Measurements from ENCODE around the gene SRCAP.
A peak's percentile ranks its signal among the peaks of the same experiment; 100 is the strongest.

Gene SRCAP

DNA sequence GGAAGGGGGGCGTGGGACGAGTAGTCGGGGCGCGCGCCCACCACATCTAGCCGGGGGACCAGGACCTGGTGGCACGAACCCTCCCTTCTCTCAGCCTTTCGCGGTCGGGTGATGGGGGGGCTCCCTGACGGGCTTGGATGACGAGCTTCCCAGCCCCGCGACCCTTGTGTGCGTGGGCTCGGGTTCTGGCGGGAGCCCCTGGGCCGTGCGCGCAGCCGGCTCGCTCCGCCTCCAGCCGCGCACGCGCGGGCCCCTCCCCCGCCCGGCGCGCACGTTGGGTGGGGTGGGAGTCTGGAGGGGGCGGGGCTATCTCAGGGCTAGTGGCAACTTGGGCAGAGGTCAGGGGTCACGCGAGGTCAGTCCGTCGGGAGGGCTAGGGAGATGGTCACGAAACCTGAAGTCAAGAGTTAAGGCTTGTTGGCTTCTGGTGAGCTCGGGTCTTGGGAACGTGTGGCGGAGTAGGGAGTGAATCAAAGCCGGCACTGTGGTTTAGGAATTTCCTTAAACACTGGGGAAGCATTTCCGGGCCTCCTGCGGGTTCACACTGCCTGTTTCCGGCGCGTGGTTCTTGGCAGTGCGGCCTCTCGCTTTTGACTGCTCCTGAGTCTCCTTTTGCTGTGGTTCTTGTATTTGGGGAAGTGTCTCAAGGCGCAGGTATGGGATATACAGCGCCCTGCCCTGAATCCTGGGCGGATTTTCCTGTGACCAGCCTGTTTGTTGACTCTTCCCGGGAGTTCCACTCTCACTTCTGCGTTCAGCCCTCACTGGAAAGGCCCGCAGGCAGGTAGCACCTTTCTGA is at the start of gene SRCAP:
SRCAP (plus strand) TSS at position 356 of the 799 bp plus-strand sequence. CDS start 1,654 bp downstream, outside the sequence.
- DNase-seq (ENCODE audit: low spot score) = peak; percentile 88
- ATAC-seq (ENCODE audit: low read depth) = peak; percentile 40
- Histone ChIP-seq H3K27me3 (ENCODE audit: insufficient read depth, poor library complexity, severe bottlenecking) (no peaks in the 10 kb centered on the region), H3K36me3 (ENCODE audit: low read depth) (peaks cover 43% of the 10 kb centered on the region), H3K27ac (ENCODE audit: poor library complexity, severe bottlenecking) (peak within 1 kb of the TSS; percentile 88), H3K4me3 (ENCODE audit: severe bottlenecking) (peak within 1 kb of the TSS; percentile 83), H3K4me1 (ENCODE audit: insufficient read depth, poor library complexity, severe bottlenecking) (no peaks in the 10 kb centered on the region), H3K9me3 (ENCODE audit: severe bottlenecking) (no peaks in the 10 kb centered on the region)
- TF ChIP-seq, protein P1, sequence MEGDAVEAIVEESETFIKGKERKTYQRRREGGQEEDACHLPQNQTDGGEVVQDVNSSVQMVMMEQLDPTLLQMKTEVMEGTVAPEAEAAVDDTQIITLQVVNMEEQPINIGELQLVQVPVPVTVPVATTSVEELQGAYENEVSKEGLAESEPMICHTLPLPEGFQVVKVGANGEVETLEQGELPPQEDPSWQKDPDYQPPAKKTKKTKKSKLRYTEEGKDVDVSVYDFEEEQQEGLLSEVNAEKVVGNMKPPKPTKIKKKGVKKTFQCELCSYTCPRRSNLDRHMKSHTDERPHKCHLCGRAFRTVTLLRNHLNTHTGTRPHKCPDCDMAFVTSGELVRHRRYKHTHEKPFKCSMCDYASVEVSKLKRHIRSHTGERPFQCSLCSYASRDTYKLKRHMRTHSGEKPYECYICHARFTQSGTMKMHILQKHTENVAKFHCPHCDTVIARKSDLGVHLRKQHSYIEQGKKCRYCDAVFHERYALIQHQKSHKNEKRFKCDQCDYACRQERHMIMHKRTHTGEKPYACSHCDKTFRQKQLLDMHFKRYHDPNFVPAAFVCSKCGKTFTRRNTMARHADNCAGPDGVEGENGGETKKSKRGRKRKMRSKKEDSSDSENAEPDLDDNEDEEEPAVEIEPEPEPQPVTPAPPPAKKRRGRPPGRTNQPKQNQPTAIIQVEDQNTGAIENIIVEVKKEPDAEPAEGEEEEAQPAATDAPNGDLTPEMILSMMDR (IDR thresholded peaks at IDR 0.05; ENCODE audit: poor library complexity, severe bottlenecking) = no peak

DNA sequence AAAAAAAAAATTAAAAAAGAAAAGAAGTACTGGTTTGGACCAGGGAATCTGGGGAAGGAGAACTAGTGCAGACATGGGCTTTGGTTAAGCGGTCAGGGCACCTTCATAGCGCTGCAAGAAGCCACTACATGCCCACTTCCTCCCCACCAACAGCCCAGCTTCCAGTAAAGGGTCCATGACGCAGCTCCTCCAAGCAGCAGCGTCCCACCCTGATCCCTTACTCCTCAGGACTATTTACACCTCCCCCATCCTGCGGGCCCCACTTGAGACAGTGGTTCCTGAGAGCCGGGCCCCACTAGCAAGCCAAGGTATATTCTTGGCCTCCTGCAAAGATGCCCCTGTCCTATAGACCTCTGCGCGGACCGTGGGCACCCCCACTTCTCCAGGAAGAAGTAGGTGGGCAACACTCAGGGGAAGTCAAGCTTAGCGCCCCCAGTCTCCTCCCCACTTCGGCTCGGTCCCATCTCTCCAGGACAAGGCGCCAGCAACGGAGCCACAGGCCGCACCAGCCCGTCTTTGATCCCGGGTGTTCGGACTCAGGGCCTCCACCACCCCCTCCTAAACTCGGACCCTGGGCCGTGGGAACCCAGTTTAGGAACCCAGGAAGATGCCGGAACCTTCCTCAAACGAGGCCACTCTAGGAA is 49.1 kb upstream of the SRCAP start:
- TF ChIP-seq, protein P1 (IDR thresholded peaks at IDR 0.05; ENCODE audit: poor library complexity, severe bottlenecking) = no peak
- H3K27ac ChIP-seq (ENCODE audit: poor library complexity, severe bottlenecking) = peak overlapping the region; percentile 62
- H3K9me3 ChIP-seq (ENCODE audit: severe bottlenecking) = no peaks in the 10 kb centered on the region
- peaks cover 12% of the 10 kb centered on the region for H3K36me3 ChIP-seq (ENCODE audit: low read depth)
- ATAC-seq (ENCODE audit: low read depth) (no peak), DNase-seq (ENCODE audit: low spot score) (no peak)
- peaks cover 6% of the 10 kb centered on the region for H3K4me1 ChIP-seq (ENCODE audit: insufficient read depth, poor library complexity, severe bottlenecking)
- H3K27me3 ChIP-seq (ENCODE audit: insufficient read depth, poor library complexity, severe bottlenecking) = no peaks in the 10 kb centered on the region
- H3K4me3 ChIP-seq (ENCODE audit: severe bottlenecking) = peak overlapping the region; percentile 83

DNA sequence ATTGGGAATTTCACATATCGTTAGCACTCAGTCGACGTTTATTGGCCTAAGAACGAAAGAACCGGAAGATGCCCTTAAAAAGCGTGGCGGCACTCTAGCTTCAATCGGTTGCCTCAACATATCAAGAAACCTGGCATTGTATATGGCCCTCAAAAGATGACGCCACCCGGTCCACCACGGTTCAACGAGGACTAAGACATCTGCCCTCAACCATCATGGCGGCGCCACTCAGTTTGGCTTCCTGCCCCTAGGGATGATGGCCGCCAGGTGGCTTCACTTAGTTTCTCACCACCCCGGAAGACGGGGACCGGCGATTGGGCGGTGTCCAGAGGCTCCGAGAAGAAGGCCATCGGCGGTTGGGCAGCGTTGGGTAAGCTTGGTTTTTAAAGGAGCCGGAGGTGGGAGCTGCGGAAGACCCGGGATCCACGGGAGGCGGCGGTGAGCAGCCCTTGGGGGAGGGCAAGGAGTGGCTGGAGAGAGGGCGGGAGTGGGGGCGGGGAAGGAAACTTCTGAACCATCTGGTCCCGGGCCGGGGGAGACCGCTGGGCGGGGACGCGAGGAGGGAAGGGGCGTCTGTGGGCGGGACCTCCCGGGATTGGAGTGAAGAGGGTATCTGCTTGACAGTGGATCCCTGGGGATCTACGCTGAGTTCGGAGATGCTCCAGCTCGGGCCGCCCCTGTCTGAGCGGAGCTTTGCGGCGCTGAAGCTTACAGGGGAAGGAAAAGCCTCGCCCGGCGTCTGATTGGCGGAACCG is 48.4 kb upstream of the SRCAP start, which contains the start of gene PRR14:
PRR14 (plus strand) TSS at position 592 of the 755 bp plus-strand sequence. CDS start 686 bp downstream, outside the sequence.
- ATAC-seq (ENCODE audit: low read depth) (peak; percentile 90), DNase-seq (ENCODE audit: low spot score) (peak; percentile 99)
- peaks cover 19% of the 10 kb centered on the region for H3K36me3 ChIP-seq (ENCODE audit: low read depth)
- peaks cover 6% of the 10 kb centered on the region for H3K4me1 ChIP-seq (ENCODE audit: insufficient read depth, poor library complexity, severe bottlenecking)
- TF ChIP-seq, protein P1 (IDR thresholded peaks at IDR 0.05; ENCODE audit: poor library complexity, severe bottlenecking) = no peak
- no peaks in the 10 kb centered on the region for H3K27me3 ChIP-seq (ENCODE audit: insufficient read depth, poor library complexity, severe bottlenecking)
- H3K27ac ChIP-seq (ENCODE audit: poor library complexity, severe bottlenecking) = peak within 1 kb of the TSS; percentile 62
- peak within 1 kb of the TSS; percentile 83 for H3K4me3 ChIP-seq (ENCODE audit: severe bottlenecking)
- H3K9me3 ChIP-seq (ENCODE audit: severe bottlenecking) = no peaks in the 10 kb centered on the region

DNA sequence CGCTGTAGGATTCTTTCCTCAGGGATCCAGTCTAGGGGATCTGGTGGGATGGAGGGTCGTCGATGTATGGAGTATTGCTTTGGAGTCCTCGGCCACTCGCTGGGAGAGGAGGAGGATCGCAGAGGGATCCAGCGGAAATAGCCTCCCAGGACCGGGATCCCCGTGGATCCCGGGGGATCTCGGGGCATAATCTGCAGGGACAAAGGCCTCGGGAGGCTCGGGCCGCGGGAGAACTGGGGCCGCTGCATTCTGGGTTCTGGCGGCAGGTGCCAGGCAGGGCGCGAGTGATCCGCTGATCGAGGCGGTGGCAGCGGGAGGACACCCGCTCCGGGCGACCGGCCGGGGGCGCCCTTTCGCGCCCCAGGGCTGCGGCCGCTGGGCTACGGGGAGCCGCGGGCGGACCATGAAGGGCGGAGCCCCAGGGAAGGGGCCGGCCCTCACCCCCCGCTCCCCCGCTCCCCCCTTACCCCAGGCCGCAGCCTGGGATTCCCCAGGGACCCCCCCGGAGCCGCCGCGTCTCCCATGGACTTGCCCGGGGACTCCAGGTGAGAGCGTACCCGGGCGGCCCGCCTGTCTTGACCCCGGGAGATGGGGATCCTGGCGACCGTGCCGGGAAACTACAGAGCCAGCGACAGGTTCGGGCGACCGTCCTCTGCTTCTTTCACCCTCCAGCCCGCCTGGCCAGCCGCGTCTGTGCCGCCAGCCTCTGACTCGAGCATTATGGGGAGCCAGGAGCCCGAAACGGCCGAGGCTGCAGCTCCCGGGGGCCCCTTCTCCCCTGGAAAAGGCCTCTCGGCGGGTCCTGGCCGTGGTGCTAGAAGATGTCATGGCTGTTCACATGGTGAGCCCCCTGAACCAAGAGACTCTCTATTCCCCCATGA is 47.6 kb upstream of the SRCAP start:
- DNase-seq (ENCODE audit: low spot score) = no peak
- no peaks in the 10 kb centered on the region for H3K9me3 ChIP-seq (ENCODE audit: severe bottlenecking)
- peak overlapping the region; percentile 83 for H3K4me3 ChIP-seq (ENCODE audit: severe bottlenecking)
- H3K27ac ChIP-seq (ENCODE audit: poor library complexity, severe bottlenecking) = peak overlapping the region; percentile 62
- H3K27me3 ChIP-seq (ENCODE audit: insufficient read depth, poor library complexity, severe bottlenecking) = no peaks in the 10 kb centered on the region
- peaks cover 23% of the 10 kb centered on the region for H3K36me3 ChIP-seq (ENCODE audit: low read depth)
- TF ChIP-seq, protein P1 (IDR thresholded peaks at IDR 0.05; ENCODE audit: poor library complexity, severe bottlenecking) = peak; percentile 79
- peak; percentile 24 for ATAC-seq (ENCODE audit: low read depth)
- peaks cover 6% of the 10 kb centered on the region for H3K4me1 ChIP-seq (ENCODE audit: insufficient read depth, poor library complexity, severe bottlenecking)
